ENCODE data around the gene SSR3. TPM values are rescaled to one million over a fixed set of nuclear protein-coding genes. Genes with fewer than 3 reads are reported as not detected.

Gene SSR3
- total RNA-seq, 1 donor from 2014 or later: 347 TPM

- DNase-seq (ENCODE audit: low read depth): no peak
These were observed 63.7 kb downstream of the SSR3 start for GRCh38 chr3:156491192-156491591.

Other genes with a start within 250 kb of the SSR3 start
- gene TIPARP, start 119.5 kb upstream of the SSR3 start, total RNA-seq: 70.8 and 90.6 TPM in 2 replicates